Fibroblast of peridontal ligament (primary cell): Measurements from ENCODE around the gene ICAM2.
A peak's percentile ranks its signal among the peaks of the same experiment; 100 is the strongest.
"Not testable (repeated sequence)": the region's sequence is repeated elsewhere in the genome, so short reads cannot be mapped to it uniquely, and the experiment has no call there.

Experiments used
- DNase-seq: peaks from one replicate; pipeline ENCODE4 v3.0.0-alpha.2; 2010; ENCODE audit errors: extremely low read depth

The ICAM2 gene

DNA sequence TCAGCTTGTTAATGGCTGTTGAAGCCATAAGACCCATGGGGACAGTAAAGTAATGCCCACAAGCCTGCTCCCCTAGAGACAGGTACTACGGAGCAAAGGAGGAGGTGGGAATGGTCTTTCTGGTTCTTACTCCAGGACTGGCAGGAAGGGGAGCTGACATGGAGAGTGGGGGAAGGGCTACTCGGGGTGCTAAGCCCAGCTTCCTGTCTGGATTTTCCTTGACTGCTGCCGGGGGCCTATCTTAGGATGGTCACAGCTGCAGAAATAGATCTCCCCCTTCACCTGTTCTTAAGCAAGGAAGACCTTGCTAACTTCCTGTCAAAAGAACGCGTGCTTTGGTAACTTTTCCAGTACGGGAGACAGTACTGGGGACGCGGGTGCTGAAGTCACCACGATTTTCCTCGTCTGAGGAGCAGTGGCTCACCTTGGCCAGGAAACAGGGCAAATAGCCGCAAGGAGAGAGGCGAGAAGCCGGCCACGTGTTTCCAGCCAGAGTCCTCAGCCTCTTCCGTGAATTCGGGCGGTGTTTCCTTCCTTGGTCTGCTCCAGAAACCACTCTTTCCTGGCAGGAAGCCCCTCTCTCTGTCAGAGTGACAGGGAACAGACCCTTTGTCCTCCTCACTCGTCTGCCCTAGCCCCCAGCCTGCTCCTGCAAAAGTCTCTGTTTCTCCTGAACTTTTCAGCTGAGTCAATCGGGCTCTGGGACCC is 22.9 kb downstream of the ICAM2 start:
- DNase-seq, result no peak

DNA sequence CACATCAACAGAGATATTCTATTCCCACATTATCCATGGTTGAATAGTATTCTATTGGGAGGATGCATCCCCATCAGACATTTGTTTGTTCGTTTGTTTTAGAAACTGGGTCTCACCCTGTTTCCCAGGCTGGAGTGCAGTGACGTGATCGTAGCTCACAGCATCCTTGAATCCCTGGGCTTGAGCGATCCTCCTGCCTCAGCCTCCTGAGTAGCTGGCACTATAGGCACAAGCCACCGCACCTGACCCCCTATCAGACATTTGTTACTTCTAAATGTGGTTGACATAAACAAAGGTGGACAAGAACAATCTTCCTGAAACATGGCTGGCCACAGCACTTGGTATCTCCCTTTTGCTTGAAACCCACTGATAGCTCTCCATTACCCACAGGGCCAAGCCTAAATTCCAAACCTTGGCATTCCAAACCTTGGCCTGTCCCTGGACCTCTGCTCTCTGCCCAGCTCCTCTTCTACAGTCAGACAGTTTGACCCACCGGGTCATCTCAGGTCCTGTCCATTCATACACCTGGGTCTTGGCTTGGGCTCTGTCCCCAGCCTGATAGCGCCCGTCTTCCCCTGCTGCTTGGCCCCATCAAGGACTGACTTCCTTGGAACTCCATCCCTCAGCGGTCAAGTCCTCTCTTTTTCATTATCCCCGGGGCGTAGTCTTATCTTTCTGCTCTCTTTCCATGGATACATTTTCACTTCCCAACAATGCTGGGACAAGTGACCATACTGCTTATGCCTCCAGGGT is 23.8 kb downstream of the ICAM2 start:
- DNase-seq, result no peak

DNA sequence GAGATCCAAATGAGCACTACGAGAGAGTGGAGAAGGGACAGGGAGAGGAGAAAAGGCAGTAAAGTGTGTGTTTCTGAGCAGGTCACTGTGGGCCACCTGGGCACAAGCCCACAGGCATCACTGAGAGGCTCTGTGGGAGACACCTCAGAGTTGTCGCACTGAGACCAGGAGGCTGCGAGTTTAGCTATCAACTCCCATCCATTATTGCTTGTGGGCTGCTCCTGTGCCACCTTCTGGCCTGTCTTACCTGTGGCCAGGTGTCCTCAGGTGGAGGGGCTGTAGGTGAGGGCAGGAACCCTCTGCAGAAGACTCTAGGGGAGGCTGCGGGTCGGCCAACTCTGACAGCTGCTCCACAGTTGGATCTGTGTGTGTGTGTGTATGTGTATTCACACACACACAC is 24.8 kb downstream of the ICAM2 start:
- DNase-seq, result no peak

DNA sequence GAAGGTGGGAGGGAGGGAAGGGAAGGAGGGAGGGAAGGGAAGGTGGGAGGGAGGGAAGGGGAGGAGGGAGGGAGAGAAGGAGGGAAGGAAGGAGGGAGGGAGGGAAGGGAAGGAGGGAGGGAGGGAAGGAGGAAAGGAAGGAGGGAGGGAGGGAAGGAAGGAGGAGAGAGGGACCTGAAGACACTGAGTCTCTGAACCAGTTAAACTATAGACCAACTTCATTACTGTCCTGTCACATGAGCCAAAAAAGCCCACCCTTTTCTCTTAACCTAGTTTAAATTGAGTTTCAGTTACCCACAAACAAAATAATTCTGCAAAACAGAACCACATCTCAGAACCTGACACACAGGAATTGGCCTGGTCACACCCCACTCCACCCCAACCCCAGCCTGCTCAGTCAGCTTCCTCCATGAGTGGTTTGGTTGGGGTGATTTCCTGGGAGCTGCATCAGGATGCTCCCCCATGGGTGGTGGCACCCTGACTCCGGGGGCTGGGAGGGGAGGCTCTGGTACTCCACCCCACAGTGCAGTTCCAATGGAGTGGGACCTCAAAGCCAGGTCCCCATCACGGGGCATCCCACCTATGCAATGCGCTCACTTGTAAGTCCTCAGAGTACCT is 27.0 kb downstream of the ICAM2 start:
- DNase-seq, result no peak

DNA sequence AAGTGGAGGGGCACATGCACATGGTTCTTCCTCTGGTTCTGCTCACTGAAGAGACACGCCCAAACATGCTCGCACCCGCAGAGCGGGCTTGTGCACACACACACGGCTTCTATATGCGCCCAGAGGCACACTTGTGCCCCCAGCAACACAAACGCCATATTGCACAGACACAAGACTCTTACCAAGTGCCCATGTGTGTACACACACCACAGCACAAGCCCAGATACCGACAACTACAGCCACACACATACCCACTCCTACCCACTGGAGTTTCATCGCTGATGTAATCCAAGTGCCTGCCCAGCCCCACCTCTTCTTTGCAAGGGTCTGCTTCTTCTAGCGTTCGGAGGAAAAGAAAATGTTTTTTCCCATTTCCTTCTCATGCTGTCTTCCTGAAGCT is 28.8 kb downstream of the ICAM2 start:
- DNase-seq, result no peak

DNA sequence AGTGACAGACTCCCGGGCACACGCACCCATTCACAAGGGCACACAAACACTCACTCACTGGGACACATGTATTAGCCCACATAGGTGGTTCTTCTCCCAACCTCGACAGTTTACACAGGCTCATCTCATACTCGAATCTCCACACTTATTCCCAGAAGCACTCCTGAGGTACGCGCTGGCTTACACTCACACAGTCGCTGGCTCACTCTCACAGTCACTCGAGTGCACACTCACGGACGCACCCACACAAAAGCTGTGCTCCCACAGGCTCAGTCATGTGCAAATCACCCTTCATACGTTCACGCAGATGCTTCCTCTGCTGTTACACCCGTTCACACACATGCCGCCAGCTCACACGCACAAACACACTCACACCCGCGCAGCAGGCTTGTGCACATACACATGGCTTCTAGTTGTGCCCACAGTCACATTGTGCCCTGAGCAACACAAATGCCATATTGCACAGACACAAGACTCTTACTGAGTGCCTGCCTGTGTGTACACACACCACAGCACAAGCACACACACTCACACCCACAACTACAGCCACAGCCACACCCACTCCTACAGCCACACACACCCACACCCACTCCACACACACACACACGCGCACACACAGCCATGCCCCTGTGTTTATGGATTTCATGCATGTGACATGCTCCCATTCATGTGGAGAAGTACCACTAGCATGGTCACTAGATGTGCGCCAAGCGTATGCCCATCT is 30.6 kb downstream of the ICAM2 start:
- DNase-seq, result no peak

DNA sequence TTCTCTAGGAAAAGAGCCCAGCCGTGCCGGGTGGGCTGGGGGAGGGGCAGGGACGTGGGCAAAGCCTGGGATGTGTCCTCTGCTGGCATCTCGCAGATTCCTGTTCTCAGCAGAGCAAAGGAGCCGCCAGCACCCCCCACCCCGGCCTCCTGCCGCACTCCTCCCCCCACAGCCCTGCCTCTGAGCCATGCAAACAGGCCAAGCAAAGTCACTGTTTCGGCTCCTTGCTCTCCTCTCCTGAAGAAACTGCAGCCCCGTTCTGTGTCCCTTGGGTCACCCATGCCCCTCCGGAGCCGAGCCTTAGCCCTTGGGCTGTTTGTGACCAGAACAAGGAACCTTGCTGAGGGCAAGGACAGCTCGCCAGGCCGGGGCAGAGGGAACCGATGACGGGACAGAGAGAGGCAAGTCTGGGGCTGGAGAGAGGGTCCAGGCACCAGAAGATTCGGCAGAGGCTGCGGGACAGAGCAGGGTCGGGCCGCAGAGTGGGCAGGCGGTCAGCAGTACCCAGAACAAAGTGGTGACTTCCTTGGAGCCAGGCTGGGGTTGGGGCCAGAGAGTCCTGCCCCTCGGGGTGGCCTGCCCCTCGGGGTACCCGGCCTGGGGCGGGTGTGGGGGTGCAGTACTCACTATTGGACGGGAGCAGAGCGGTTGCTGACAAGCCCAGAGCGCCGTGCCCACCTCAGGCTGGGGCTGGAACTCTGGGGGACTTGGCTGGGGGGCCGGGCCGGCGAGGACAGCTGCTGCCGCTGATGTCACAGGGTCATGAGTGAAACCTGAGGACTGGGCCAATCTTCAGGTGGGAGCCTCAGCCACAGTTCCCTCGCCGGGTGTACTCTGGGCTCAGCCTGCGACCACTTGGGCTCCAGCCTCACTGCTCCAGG is 31.5 kb downstream of the ICAM2 start:
- no peak for DNase-seq

DNA sequence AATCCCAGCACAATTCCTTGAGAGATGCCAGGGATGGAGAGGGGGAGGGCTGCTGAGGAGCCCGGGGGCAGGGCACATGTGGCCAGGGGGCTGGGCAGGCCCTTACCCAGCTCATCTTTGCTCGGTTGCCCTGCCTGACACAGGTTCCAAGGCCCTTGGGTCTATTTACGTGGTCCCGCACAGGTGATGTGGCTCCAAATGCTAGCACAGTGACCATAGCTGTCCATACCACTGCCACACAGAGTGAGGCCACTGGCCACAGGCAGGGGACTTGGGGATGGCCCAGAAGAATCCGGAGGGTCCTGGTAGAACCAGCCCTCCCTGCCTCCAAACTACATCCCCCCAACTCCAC is 32.3 kb downstream of the ICAM2 start:
- no peak for DNase-seq

DNA sequence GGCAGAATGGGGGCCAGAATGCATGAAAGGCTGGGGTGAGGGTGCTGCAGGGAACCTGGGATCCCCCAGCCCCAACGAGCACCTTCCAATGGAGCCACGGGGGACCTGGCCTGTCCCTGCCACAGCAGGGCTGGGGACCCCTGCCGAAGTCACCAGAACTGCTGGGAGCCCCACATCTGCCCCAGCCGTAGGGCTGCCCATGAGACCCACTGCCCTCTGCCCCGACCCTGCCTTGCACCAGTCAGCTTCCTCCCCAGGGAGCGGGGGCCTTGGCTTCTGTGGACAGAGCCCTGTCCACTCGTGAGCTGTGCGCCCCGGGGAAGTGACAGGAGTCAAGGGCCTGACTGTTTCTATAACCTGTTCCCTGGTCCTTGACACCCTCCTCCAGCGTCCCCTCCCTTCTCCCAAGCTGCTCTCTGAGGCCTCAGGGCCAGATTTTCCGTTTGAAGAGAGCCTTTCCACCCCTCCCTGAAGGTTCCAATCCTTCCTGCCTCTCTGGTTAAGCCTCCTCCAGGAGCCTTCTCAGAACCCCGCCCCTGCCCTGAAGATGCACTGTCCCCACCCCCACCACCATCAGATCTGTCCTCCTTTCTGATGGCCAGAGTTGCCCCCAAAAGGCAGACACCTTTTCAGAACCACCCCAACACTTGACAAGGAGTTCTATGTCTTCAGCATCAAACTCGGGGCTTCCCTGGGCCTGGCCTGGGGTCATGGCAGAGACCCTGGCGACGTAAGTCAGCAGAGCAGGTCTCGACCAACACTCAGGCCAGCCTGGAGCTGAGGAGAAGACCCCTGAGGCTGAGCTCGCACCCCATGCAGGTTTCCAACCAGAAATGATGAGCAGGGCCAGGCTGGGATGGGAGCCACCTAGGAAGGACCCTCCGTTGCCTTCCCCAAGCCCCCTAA is 33.0 kb downstream of the ICAM2 start:
- no peak for DNase-seq

DNA sequence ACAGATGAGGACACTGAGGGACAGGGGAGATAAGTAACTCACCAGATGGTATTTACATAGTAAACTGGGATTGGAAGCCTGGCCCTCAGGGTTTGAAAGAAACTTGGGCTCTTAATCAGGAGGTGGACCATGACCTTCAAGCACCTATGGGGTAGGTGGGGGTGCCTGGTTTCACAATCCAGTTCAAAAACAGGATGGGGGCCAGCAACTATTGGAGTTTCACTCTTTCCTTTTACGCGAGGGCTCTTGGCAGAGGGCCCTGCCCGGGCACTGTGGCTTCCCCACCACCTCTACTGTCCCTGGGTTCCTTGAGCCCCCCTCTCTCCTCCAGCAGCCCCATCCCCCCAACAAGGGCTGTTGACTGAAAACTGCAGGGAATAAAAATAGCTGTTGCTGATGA is 33.6 kb downstream of the ICAM2 start:
- DNase-seq, result no peak

DNA sequence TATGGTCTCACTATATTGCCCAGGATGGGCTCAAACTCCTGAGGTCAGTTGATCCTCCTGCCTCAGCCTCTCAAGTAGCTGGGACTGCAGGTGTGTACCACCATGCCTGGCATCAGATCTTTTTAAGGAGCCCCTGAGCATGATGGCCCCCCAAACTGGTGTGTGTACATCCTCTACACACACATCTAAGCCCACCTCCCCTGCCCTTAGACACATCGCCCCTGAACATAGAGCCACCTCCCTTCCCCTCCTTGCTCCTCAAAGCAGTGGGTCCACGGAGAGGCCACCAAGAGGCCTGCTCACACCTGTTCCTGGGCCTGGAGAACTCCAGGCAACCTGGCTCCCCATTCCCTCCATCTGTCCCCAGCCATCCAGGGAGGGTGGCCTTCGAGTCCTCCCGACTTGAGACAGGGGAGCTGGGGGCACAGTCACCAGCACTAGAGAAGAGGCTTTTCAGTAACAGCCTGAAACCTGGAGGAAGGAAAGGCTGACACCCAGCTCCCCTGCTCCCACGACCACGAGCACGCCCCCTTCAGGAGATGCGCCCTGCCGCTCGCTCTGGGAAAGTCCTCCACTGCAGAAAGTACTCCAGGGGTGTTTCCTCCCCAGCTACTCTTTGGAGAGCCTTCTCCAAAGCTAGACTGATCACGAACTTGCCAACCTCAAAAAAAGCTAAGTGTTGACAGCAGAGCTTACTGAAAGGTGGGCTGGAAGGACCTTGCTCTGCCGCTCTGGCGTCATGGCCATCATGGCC is 34.9 kb downstream of the ICAM2 start:
- DNase-seq, result no peak

DNA sequence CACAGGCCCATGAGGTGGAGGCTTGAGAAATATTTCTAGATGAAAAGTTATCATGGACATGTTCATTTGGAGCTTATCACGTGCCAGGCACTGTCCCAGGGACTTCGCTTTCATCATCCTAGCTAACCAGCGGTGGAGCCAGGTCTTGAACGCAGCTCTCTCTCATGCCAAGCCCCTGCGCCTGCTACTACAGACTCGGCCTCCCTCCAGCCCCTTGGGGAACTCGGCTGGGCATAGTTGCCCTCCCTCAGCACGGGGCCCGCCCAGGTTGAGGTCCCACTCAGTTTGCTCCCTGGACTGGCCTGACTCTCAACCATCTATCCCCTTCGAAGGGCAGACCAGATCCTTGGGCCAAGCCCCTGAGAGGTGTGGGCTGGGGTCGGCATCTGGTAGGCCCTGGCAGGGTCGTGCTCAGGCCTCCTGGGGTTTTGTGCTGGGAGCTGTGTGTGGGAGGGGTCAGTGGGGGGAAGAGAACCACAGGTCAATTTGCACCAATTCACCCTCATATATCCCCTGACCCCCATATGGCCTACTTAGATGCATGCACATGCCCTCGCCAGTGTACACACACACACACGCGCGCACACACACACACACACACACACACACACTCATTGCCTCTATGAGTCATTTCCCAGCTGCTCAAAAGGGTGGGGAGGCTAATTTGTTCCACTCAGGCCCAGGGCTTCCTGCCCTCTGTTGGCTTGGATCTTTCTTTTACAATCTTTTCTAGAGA is 35.6 kb downstream of the ICAM2 start:
- peak; percentile 92 for DNase-seq

DNA sequence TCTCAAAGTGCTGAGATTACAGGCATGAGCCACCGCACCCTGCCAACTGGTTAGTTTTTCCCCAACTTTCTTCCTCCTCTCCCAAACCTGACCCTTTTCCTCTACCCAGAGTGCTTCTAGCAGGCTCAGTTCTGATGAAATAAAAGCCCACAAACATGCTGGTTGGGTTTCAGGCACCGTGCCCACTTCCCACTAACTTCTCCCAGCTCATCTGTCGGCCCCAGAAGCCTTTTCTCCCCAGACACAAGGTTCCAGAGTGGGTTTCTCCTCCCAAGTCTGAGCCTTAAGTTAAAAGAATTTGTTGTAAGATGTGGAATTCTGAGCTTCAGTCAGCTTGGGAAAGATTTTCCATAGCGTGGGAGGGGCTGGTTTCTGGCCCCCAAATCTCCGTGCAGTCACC is 36.2 kb downstream of the ICAM2 start:
- DNase-seq, result peak; percentile 87

DNA sequence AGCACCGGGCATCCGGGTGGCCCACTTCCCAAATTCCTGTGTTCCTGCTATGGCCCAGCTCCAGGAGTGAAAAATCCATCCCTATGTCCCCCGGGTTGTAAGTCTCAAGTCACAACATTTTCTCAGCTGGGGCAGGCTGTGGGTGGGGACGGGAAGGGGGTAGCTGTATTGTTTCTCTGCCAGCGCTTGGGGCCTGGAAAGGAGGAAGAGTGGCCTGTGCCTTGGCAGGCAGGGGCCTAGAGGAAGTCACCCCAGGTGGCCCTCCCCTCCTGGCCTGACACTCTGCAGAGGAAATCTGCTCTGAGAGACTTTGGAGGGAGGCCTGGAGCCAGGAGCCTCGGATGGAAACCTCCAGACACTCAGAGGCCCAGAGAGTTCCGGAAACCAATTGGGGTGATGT is 37.1 kb downstream of the ICAM2 start:
- no peak for DNase-seq

DNA sequence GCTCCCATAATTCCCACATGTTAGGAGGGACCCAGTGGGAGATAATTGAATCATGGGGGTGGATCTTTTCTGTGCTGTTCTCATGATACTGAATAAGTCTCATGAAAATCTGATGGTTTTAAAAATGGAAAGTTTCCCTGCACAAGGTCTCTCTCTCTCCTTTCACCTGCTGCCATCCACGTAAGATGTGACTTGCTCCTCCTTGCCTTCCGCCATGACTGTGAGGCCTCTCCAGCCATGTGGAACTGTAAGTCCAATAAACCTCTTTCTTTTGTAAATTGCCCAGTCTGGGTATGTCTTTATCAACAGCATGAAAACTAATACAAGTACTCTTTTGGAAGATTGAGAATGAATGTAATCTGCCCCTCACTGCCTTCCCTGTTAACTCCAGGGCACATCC is 37.8 kb downstream of the ICAM2 start:
- not testable (repeated sequence) for DNase-seq

DNA sequence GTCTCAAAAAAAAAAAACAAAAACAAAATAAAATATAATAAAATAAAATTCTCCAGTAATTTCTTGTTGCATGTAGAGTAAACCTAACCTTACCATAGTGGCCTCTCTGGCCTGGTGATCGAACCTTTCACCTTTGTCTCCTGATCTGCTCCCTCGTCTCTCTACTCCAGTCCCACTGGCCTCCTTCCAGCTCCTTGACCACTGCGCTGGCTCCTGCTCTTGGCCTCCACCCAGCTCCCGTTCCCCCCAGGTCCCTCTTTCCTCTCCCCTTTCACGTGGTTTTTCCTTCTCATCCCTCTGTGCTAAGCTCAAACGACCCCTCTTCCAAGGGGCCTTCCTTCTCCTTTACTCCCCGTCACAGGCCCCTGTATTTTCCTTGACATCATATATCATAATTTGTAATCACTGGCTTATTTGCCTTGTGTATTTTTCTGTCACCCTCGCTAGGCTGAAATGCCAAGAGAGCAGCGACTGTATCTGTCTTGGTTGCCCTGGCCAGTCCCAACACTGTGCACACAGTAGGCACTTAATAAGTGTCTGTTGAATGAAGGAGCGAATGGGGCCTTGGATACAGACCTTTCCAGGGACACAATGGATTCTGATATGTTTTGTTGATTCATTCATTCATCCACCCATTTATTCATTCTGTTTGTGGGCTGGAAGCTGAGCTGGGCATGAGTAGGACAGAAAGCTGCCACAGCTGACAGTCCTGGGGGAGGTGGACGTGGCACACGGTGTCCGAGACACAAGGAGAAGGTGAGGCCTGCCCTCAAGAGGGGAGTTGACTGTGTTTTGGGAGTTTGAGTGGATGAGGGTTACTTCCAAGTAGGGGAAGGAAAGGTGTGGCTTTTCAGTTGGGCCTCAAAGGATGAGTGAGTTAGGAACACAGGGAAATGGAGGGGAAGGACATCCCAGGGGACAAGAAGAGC is 41.9 kb downstream of the ICAM2 start:
- no peak for DNase-seq

DNA sequence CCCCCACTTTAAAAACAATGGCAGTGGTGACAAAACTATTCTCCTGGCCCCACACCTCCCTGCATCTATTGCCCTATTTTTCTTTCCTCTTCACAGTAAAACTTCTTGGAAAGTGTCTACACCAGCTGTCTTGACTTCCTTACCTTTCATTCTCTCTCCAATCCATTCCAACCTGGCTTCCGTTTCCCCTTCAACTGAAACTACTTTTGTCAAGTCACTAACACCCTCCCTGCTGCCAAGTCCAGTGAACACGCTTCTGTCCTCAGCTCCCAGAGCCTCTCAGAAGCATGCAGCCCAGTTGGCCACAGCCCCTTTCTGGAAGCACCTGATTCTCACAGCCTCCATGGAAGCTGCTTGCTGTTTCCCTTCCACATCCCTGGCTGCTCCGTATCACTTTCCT is 43.7 kb downstream of the ICAM2 start:
- DNase-seq, result no peak

DNA sequence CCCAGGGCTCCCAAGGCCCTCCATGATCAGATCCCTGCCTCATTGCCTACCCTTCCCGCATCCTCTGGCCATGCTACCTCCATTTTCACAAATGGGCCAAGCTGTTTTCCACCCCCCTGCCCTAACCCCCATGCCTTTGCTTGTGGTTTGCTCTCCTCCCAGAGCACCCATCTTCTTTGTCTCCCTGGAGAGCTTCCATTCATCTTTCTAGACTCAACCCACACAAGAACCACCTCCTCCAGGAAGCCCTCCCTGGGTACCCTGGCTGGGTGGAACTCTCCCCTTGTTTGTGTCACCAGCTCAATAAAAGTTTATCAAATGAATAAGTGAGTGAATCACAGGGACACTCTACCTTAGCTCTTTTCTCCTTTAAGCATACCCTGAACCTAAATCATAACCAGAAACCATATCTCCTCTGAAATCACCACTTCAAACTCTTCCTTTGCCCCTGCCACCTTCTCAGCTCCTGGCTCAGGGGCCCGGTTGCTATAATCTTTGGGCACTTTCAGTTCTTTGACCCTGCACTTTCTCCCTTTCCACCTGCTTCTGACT is 44.8 kb downstream of the ICAM2 start:
- no peak for DNase-seq
